Tibial artery (tissue), 4 donors: ENCODE results near the gene RANBP10.

Experiments
- DNase-seq, 2 donors: peaks; one replicate each; pipeline ENCODE4 v3.0.0-alpha.2; 2019
- H3K27ac ChIP-seq, 2 donors: fragments of 200-600 bp; sonication (generic) in 1 of 2; 1 replicate in 1 of 2; 2 replicates in 1 of 2; pipeline ENCODE4 v1.5.1; 2018 to 2019; ENCODE audit warnings: mild to moderate bottlenecking in 1 of 2
- H3K27me3 ChIP-seq, 2 donors: fragments of 200-600 bp; sonication (generic) in 1 of 2; one replicate each; pipeline versions ENCODE4 v1.5.1 to v1.6.0; 2016 to 2019
- H3K36me3 ChIP-seq, 3 donors: fragments of 200-600 bp; sonication (generic) in 2 of 3; one replicate each; pipeline ENCODE4 v1.5.1; 2016 to 2019; ENCODE audit warnings: mild to moderate bottlenecking in 2 of 3
- H3K4me1 ChIP-seq, 4 donors: fragments of 200-600 bp; sonication (generic) in 2 of 4; 1 replicate in 3 of 4; 2 replicates in 1 of 4; pipeline ENCODE4 v1.5.1; 2016 to 2019
- H3K4me3 ChIP-seq, 2 donors: fragments of 200-600 bp; sonication (generic) in 1 of 2; 1 replicate in 1 of 2; 2 replicates in 1 of 2; pipeline ENCODE4 v1.5.1; 2018 to 2019; ENCODE audit warnings: mild to moderate bottlenecking in 2 of 2
- H3K9me3 ChIP-seq, 3 donors: fragments of 200-600 bp; sonication (generic) in 1 of 3; one replicate each; pipeline ENCODE4 v1.5.1; 2016 to 2019
- intact Hi-C: fragments of 100-400 bp; cut with DNase I; formaldehyde crosslinking; loops from one replicate; pipeline ENCODE4 v1.15.0; 2023; ENCODE audit warnings: low total_unique reads
- TF ChIP-seq, protein P1 (sequence below), 2 experiments: fragments of 200-600 bp in 1 of 2; fragments of 450-650 bp in 1 of 2; IDR thresholded peaks; one replicate each; pipeline ENCODE4 v1.5.1; 2017 to 2019; ENCODE audit warnings: antibody characterized with exemption in 2 of 2, mild to moderate bottlenecking in 1 of 2, moderate library complexity in 1 of 2

RANBP10 gene

DNA sequence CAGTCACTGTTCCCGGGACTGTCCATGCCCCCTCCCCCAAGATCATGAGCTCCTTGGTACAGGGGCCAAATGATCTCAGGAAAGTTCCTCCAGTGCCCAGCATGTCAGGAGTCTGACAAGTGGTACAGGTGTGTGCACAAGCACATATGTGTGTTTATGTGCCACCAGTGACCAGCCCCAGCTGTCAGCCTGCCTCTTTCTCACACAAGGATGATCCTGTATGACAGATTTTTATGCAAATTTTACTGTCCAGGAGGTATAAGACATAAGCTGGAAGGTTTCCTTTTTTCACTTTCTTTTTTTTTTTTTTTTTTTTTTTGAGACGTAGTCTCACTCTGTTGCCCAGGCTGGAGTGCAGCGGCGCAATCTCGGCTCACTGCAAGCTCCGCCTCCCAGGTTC is 55.9 kb downstream of the RANBP10 start:
- DNase-seq, result no peak
- peaks cover 0 to 20% (median 9%) of the 10 kb centered on the region in 3 donors for H3K36me3 ChIP-seq
- intact Hi-C loops, result no loop called here
- H3K27ac ChIP-seq, result no peak overlapping the region
- no peaks in the 10 kb centered on the region for H3K27me3 ChIP-seq
- no peaks in the 10 kb centered on the region for H3K9me3 ChIP-seq
- no peaks in the 10 kb centered on the region for H3K4me1 ChIP-seq
- H3K4me3 ChIP-seq, result no peak overlapping the region
- TF ChIP-seq, protein P1, sequence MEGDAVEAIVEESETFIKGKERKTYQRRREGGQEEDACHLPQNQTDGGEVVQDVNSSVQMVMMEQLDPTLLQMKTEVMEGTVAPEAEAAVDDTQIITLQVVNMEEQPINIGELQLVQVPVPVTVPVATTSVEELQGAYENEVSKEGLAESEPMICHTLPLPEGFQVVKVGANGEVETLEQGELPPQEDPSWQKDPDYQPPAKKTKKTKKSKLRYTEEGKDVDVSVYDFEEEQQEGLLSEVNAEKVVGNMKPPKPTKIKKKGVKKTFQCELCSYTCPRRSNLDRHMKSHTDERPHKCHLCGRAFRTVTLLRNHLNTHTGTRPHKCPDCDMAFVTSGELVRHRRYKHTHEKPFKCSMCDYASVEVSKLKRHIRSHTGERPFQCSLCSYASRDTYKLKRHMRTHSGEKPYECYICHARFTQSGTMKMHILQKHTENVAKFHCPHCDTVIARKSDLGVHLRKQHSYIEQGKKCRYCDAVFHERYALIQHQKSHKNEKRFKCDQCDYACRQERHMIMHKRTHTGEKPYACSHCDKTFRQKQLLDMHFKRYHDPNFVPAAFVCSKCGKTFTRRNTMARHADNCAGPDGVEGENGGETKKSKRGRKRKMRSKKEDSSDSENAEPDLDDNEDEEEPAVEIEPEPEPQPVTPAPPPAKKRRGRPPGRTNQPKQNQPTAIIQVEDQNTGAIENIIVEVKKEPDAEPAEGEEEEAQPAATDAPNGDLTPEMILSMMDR (IDR thresholded peaks at IDR 0.05), result no peak

DNA sequence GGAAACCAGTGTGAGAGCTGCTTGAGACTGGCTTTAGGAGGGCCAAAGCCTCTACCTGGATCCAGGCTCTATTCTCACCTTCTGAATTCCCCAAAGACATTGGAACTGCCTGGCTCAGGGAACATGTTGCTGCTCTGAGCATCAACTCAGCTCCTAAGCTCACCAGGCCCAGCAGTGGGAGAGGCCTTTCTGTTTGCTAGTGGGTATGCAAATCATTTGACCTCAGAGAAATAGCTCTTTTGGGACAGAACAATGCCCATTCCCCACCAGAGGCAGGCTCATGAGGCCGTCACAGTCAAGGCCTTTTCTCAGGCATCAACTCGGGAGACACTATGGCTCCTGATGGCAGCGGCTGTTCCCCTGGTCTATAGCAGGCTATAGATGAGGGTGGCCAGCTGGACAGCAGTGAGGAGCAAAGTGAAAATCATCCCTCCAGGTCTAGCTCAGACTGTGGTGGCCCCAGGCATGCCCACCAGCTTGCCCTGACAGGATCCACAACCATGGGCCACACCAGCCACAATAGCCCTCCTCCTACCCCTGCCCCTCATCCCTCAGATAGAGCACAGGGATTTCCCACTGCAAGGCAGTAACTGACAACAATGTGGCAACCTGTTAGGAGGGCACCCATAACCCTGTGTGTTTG is 56.8 kb downstream of the RANBP10 start:
- Histone ChIP-seq H3K4me1 (no peaks in the 10 kb centered on the region), H3K9me3 (no peaks in the 10 kb centered on the region), H3K36me3 (peaks cover 0 to 17% (median 8%) of the 10 kb centered on the region in 3 donors), H3K4me3 (no peak overlapping the region), H3K27me3 (no peaks in the 10 kb centered on the region), H3K27ac (no peak overlapping the region)
- DNase-seq, result no peak
- TF ChIP-seq, protein P1 (IDR thresholded peaks at IDR 0.05), result no peak
- intact Hi-C loops, result no loop called here

DNA sequence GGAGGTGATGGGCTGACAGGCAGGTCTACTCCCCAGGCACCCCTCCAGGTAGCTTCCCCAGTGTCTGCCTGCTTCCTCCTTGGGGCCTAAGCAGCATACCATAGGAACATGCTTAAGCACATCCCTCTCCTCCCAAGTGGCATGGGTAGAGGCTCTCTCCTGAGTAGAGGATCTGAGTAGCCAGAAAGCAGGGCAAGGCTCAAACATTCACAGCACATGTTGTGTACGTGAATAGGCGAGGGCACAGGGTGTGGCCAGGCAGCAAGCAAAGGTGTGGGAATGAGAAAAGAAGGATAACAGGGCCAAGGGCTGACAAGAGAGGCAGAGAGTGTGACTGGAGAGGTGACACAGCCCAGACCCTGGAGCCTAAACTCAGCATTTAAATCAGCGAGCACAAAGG is 57.5 kb downstream of the RANBP10 start:
- H3K27ac ChIP-seq, result no peak overlapping the region
- no peak overlapping the region for H3K4me3 ChIP-seq
- intact Hi-C loops, result no loop called here
- TF ChIP-seq, protein P1 (IDR thresholded peaks at IDR 0.05), result no peak
- H3K9me3 ChIP-seq, result no peaks in the 10 kb centered on the region
- no peaks in the 10 kb centered on the region for H3K4me1 ChIP-seq
- no peak for DNase-seq
- H3K27me3 ChIP-seq, result no peaks in the 10 kb centered on the region
- H3K36me3 ChIP-seq, result peaks cover 0 to 19% (median 11%) of the 10 kb centered on the region in 3 donors

DNA sequence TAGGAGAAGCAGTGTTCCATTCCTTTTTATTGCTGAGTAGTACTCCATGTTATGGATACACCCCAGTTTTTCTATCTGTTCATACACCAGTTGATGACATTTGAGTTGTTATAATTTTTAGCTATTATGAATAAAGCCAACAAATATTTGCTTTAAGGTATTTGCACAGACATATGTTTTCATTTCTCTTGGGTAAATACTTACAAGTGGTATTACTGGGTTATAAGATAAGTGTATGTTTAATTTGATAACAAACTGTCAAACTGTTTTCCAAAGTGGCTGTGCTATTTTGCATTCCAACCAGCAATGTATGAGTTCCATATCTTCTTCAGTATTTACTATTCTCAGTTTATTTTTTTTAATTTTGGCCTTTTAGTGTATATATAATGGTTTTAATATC is 59.5 kb downstream of the RANBP10 start:
- DNase-seq, result no peak
- Histone ChIP-seq H3K36me3 (peaks cover 11 to 33% (median 28%) of the 10 kb centered on the region in 3 donors), H3K4me1 (no peaks in the 10 kb centered on the region), H3K27ac (no peak overlapping the region), H3K4me3 (no peak overlapping the region), H3K27me3 (no peaks in the 10 kb centered on the region), H3K9me3 (no peaks in the 10 kb centered on the region)
- TF ChIP-seq, protein P1 (IDR thresholded peaks at IDR 0.05), result no peak
- intact Hi-C loops, result no loop called here

DNA sequence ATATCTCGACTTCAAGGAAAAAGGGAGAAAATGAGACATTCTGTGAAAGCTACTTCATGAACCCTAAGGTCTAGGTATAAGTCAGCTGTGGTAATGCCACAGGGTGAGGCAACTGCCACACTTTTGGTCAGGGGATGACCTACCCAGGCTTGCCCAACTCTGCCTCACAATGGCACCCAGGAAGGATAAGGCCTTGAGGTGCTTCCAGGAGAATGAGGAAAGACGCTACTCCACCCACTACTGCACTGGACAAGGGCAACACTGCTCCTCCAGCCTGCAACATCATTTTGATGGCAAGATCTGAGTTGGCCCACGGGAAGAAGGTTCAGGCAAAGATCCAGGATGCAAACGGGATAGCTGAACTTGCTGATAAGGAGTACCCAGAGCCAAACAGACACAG is 65.2 kb downstream of the RANBP10 start:
- Histone ChIP-seq H3K36me3 (peaks cover 31 to 73% (median 51%) of the 10 kb centered on the region in 3 donors), H3K9me3 (no peaks in the 10 kb centered on the region), H3K27me3 (no peaks in the 10 kb centered on the region), H3K4me3 (no peak overlapping the region), H3K27ac (no peak overlapping the region), H3K4me1 (no peaks in the 10 kb centered on the region)
- TF ChIP-seq, protein P1 (IDR thresholded peaks at IDR 0.05), result no peak
- DNase-seq, result no peak
- intact Hi-C loops, result no loop called here

DNA sequence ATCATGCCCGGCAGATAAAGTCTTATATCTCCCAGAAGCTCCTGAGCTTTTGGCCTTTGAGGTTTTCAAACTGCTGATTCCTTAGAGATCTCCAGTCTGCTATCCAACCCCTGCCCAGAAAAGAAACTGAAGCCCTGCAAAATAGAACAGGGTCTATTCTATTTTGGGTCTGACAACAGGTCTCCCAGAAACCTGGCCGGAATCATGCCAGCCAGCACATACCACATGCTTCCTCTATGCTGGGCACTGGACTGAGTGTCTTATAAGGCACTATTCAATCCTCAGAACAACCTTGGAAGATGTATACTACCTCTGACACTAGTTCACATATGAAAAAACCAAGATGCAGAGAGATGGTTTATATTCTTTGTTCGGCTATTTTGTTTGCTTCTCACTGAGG is 66.0 kb downstream of the RANBP10 start:
- DNase-seq, result no peak
- H3K36me3 ChIP-seq, result peaks cover 31 to 73% (median 47%) of the 10 kb centered on the region in 3 donors
- H3K27me3 ChIP-seq, result no peaks in the 10 kb centered on the region
- TF ChIP-seq, protein P1 (IDR thresholded peaks at IDR 0.05), result no peak
- no peak overlapping the region for H3K27ac ChIP-seq
- H3K4me3 ChIP-seq, result no peak overlapping the region
- no peaks in the 10 kb centered on the region for H3K4me1 ChIP-seq
- intact Hi-C loops, result no loop called here
- H3K9me3 ChIP-seq, result no peaks in the 10 kb centered on the region
